Vagina (tissue), 2 donors: Measurements from ENCODE around the gene ADAMTSL5. TPM values are rescaled to one million over a fixed set of nuclear protein-coding genes. Genes with fewer than 3 reads are reported as not detected.

Source experiments
- DNase-seq, 2 donors: peaks; one replicate each; pipeline ENCODE4 v3.0.0-alpha.2; 2017; ENCODE audit errors: extremely low spot score in 2 of 2
- H3K27ac ChIP-seq: fragments of 200-600 bp; sonication (generic); one replicate; pipeline ENCODE4 v1.5.1; 2019
- H3K27me3 ChIP-seq: fragments of 200-600 bp; sonication (generic); one replicate; pipeline ENCODE4 v1.5.1; 2019
- H3K36me3 ChIP-seq, 2 donors: fragments of 200-600 bp; sonication (generic); one replicate each; pipeline ENCODE4 v1.5.1; 2017 to 2019
- H3K4me1 ChIP-seq: fragments of 200-600 bp; sonication (generic); one replicate; pipeline ENCODE4 v1.5.1; 2019
- H3K4me3 ChIP-seq, 2 donors: fragments of 200-600 bp; sonication (generic); 1 replicate in 1 of 2; 2 replicates in 1 of 2; pipeline ENCODE4 v1.5.1; 2016 to 2019
- H3K9me3 ChIP-seq: fragments of 200-600 bp; sonication (generic); one replicate; pipeline ENCODE4 v1.5.1; 2019
- CTCF ChIP-seq, 3 experiments: fragments of 450-650 bp in 2 of 3; fragments of 200-600 bp in 1 of 3; sonication (generic) in 1 of 3; IDR thresholded peaks; one replicate each; pipeline ENCODE4 v1.5.1; 2017 to 2019; ENCODE audit warnings: antibody characterized with exemption in 3 of 3, mild to moderate bottlenecking in 2 of 3, moderate library complexity in 2 of 3
- POLR2A ChIP-seq, 2 donors: fragments of 450-650 bp; IDR thresholded peaks; one replicate each; pipeline ENCODE4 v1.6.1; 2017; ENCODE audit warnings: antibody characterized with exemption in 2 of 2, mild to moderate bottlenecking in 2 of 2, moderate library complexity in 2 of 2
- POLR2AphosphoS5 ChIP-seq, 2 donors: sonication (generic); formaldehyde crosslinking; IDR thresholded peaks; one replicate each; pipeline ENCODE4 v1.9.0; 2017; ENCODE audit warnings: antibody characterized with exemption in 2 of 2, mild to moderate bottlenecking in 2 of 2, low read depth in 1 of 2; ENCODE audit not compliant: insufficient read depth in 1 of 2
- intact Hi-C: fragments of 100-400 bp; cut with DNase I; formaldehyde crosslinking; loops from one replicate; pipeline ENCODE4 v1.15.1; 2023
- total RNA-seq: library from RNA; depleted of rRNA; stranded (reverse); fragments of >200 nt; gene quantifications from one replicate; pipeline ENCODE4 v1.2.3, GENCODE V29; 2016

The ADAMTSL5 gene
- total RNA-seq, 1 donor from 2014 or later, result 22.6 TPM

- no peak for TF ChIP-seq CTCF (IDR thresholded peaks at IDR 0.05)
- Histone ChIP-seq H3K36me3 (no peaks in the 10 kb centered on the region), H3K4me1 (peaks cover 29% of the 10 kb centered on the region), H3K27me3 (peaks cover 10% of the 10 kb centered on the region), H3K27ac (no peak overlapping the region), H3K4me3 (no peak overlapping the region), H3K9me3 (no peaks in the 10 kb centered on the region)
- DNase-seq, result no peak
- intact Hi-C loops, result no loop called here
These were observed 54.9 kb downstream of the ADAMTSL5 start for GRCh38 chr19:1457892-1458291.

DNA sequence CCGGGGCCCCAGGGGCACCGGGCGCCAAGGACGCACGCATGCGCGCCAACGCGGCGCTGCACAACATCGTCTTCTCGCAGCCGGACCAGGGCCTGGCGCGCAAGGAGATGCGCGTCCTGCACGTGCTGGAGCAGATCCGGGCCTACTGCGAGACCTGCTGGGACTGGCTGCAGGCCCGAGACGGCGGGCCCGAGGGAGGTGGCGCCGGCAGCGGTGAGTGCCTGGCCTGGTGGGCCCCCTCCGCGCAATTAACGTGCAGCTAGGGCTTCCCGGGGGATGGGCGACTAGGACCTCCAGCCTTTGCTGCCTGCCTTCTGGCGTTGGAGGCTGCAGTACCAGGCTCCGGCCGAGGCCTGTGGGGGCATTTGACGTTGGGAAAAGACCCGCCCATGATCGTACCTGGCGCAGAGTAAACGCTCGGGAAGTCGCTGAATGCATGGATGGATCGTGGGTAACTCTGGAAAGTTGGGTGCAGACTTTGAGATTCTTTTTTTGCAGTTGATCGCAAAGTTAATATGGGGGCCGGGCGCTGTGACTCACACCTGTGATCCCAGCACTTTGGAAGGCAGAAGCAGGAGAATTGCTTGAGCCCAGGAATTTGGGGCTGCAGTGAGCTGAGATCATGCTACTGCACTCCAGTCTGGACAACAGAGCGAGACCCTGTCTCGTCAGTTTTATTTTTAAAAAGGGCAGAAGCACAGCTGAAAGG is 55.6 kb downstream of the ADAMTSL5 start:
- no peaks in the 10 kb centered on the region for H3K9me3 ChIP-seq
- DNase-seq, result no peak
- no peak overlapping the region for H3K4me3 ChIP-seq
- H3K27me3 ChIP-seq, result peaks cover 12% of the 10 kb centered on the region
- H3K27ac ChIP-seq, result no peak overlapping the region
- H3K36me3 ChIP-seq, result no peaks in the 10 kb centered on the region
- H3K4me1 ChIP-seq, result peaks cover 31% of the 10 kb centered on the region
- intact Hi-C loops, result no loop called here
- TF ChIP-seq POLR2A (IDR thresholded peaks at IDR 0.05) (no peak), CTCF (IDR thresholded peaks at IDR 0.05) (peak in 1 of 3 experiments; percentile 9), POLR2AphosphoS5 (IDR thresholded peaks at IDR 0.05; ENCODE audit: insufficient read depth in 1 of 2, low read depth in 1 of 2) (no peak)

DNA sequence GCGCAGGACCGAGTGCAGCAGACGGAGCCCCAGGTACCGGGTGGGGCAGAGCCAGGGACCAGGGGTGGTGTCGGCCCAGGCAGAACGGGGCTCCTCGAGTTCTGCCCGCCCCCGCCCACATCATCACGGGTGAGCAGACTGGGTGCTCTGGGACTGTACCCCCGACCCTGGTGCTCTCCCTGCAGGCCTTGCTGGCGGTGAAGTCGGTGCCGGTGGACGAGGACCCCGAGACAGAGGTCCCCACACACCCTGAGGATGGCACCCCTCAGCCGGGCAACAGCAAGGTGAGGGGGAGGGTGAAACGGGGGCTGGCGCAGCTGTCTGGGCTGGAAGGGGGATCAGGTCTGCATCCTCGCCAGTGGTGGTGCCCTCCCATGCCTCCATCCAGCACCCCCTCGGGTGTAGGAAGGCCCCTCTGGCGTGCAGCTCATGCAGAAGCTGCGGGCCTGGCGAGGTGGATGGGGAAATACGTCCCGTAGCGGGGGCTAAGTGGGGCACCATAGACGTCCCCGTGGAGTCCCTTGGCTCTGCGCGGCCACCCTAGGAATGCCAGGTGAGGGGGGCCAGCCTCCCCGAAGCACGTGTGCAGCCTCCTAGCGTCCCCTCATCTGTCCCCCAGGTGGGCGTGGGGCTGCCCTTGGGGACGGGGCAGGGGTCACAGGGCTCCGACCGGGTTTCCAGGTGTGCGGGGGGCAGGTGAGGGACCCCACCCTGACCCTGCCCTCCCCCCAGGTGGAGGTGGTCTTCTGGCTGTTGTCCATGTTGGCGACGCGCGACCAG is 56.5 kb downstream of the ADAMTSL5 start:
- no peak for DNase-seq
- H3K9me3 ChIP-seq, result no peaks in the 10 kb centered on the region
- H3K36me3 ChIP-seq, result no peaks in the 10 kb centered on the region
- H3K4me1 ChIP-seq, result peaks cover 31% of the 10 kb centered on the region
- no peak overlapping the region for H3K27ac ChIP-seq
- TF ChIP-seq CTCF (IDR thresholded peaks at IDR 0.05), result no peak
- TF ChIP-seq POLR2AphosphoS5 (IDR thresholded peaks at IDR 0.05; ENCODE audit: insufficient read depth in 1 of 2, low read depth in 1 of 2), result no peak
- no peak for TF ChIP-seq POLR2A (IDR thresholded peaks at IDR 0.05)
- intact Hi-C loops, result no loop called here
- peaks cover 12% of the 10 kb centered on the region for H3K27me3 ChIP-seq
- H3K4me3 ChIP-seq, result no peak overlapping the region

DNA sequence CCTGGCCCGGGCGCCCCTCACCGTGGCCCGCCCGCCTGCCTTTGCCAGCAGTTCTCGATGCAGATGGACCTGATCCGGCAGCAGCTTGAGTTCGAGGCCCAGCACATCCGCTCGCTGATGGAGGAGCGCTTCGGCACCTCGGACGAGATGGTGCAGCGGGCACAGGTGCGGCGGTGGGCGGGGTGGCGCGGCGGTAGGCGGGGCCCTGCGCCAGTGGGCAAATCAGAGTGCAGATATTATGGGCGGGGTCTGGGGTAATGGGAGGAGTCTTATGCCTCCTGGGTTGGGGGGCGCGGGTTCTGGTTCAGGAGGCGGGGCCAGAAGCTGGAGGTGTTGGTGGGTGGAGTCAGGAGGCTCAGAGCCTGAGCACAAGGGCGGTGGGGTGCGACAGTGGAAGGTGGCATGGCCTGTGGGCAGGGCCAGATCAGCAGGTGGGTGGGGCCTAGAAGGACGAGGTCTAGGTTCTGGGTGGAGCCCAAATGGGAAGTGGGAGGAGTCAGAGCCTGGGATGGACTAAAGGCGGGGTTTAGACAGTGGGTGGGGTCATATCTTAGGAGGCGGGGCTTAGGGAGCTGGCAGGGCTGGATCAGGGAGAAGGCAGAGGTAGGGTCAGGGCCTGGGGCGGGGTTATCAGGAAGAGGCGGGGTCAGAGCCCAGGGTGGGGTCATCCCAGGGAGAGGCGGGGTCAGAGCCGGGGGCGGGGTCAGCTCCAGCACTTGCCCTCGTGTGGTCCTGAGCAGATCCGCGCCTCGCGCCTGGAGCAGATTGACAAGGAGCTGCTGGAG is 57.3 kb downstream of the ADAMTSL5 start:
- intact Hi-C loops, result no loop called here
- H3K27me3 ChIP-seq, result peaks cover 16% of the 10 kb centered on the region
- H3K4me1 ChIP-seq, result peaks cover 31% of the 10 kb centered on the region
- DNase-seq, result no peak
- H3K4me3 ChIP-seq, result no peak overlapping the region
- H3K27ac ChIP-seq, result no peak overlapping the region
- H3K9me3 ChIP-seq, result no peaks in the 10 kb centered on the region
- TF ChIP-seq CTCF (IDR thresholded peaks at IDR 0.05) (no peak), POLR2AphosphoS5 (IDR thresholded peaks at IDR 0.05; ENCODE audit: insufficient read depth in 1 of 2, low read depth in 1 of 2) (no peak), POLR2A (IDR thresholded peaks at IDR 0.05) (no peak)
- H3K36me3 ChIP-seq, result no peaks in the 10 kb centered on the region

Other genes starting within 250 kb of the ADAMTSL5 start
- gene CIRBP, start 243.7 kb downstream of the ADAMTSL5 start, total RNA-seq, result 192 TPM
- 64.8 TPM for gene FAM174C, start 237.5 kb downstream of the ADAMTSL5 start, total RNA-seq
- gene EFNA2, start 227.1 kb downstream of the ADAMTSL5 start, total RNA-seq, result not detected
- gene NDUFS7, start 129.1 kb downstream of the ADAMTSL5 start, total RNA-seq, result 141 TPM
- gene GAMT, start 111.5 kb downstream of the ADAMTSL5 start, total RNA-seq, result 29.0 TPM
- 29.7 TPM for gene DAZAP1, start 105.4 kb downstream of the ADAMTSL5 start, total RNA-seq
- 3,906 TPM for gene RPS15, start 74.6 kb downstream of the ADAMTSL5 start, total RNA-seq
- 1.2 TPM for gene APC2, start 62.9 kb downstream of the ADAMTSL5 start, total RNA-seq
- 25.0 TPM for gene C19orf25, start 33.8 kb downstream of the ADAMTSL5 start, total RNA-seq
- gene PCSK4, start 22.7 kb downstream of the ADAMTSL5 start, total RNA-seq, result 5.4 TPM
- gene REEP6, start 21.8 kb downstream of the ADAMTSL5 start, total RNA-seq, result 6.1 TPM
- gene PLK5, start 11.1 kb upstream of the ADAMTSL5 start, total RNA-seq, result 0.49 TPM
- 21.4 TPM for gene MEX3D, start 55.3 kb upstream of the ADAMTSL5 start, total RNA-seq
- gene MBD3, start 79.8 kb upstream of the ADAMTSL5 start, total RNA-seq, result 66.0 TPM
- gene UQCR11, start 92.4 kb upstream of the ADAMTSL5 start, total RNA-seq, result 79.8 TPM
- 26.0 TPM for gene TCF3, start 139.6 kb upstream of the ADAMTSL5 start, total RNA-seq
- not detected for gene ONECUT3, start 240.5 kb upstream of the ADAMTSL5 start, total RNA-seq